ENCODE measurements around the gene CELF5. TPM values are rescaled to one million over a fixed set of nuclear protein-coding genes. Genes with fewer than 3 reads are reported as not detected.

Gene CELF5
- total and polyA plus RNA-seq, 9 of the 15 experiments (the other 6 are each of a cell fraction or from before 2014, with no cell fraction given), result 0.01 to 0.56 (median 0.22) TPM

- no peak for TF ChIP-seq SNAPC5 (CRISPR knock-in tag; IDR thresholded peaks at IDR 0.05)
- TF ChIP-seq ZNF764 (CRISPR knock-in tag; IDR thresholded peaks at IDR 0.05; ENCODE audit: low read depth), result no peak
- TF ChIP-seq KAT2B (IDR thresholded peaks at IDR 0.05; ENCODE audit: low read depth, low read length), result no peak
- no peak for TF ChIP-seq KAT7 (CRISPR knock-in tag; IDR thresholded peaks at IDR 0.05; ENCODE audit: borderline replicate concordance)
- TF ChIP-seq NUFIP1 (IDR thresholded peaks at IDR 0.05; ENCODE audit: partially characterized antibody), result no peak
- TF ChIP-seq CTCFL (IDR thresholded peaks at IDR 0.05; ENCODE audit: borderline replicate concordance, insufficient read depth, low read depth, low read length, poor library complexity, severe bottlenecking), result no peak
- TF ChIP-seq GATAD2B (IDR thresholded peaks at IDR 0.05; ENCODE audit: borderline replicate concordance), result no peak
- no peak for TF ChIP-seq KDM2B (CRISPR knock-in tag; IDR thresholded peaks at IDR 0.05)
- no peak for TF ChIP-seq MNT (conservative IDR thresholded peaks at IDR 0.05)
- no peak for TF ChIP-seq TRIM24 (IDR thresholded peaks at IDR 0.05)
- TF ChIP-seq PHB2 (IDR thresholded peaks at IDR 0.05; ENCODE audit: low read depth), result no peak
- TF ChIP-seq ZFP36 (IDR thresholded peaks at IDR 0.05; ENCODE audit: low read depth, low read length, partially characterized antibody), result peak; percentile 76
- TF ChIP-seq ZBTB17 (CRISPR knock-in tag; IDR thresholded peaks at IDR 0.05), result no peak
- no peak for TF ChIP-seq PHB (CRISPR knock-in tag; IDR thresholded peaks at IDR 0.05)
- TF ChIP-seq ZC3H8 (IDR thresholded peaks at IDR 0.05), result no peak
- TF ChIP-seq TCF3 (CRISPR knock-in tag; IDR thresholded peaks at IDR 0.05), result no peak
- no peak for TF ChIP-seq TBL1XR1 (IDR thresholded peaks at IDR 0.05; ENCODE audit: low read length in 2 of 2)
- no peak for TF ChIP-seq SOX6 (IDR thresholded peaks at IDR 0.05)
- TF ChIP-seq HNRNPH1 (optimal IDR thresholded peaks at IDR 0.05; ENCODE audit: low read depth, low read length), result no peak
- no peak for TF ChIP-seq CEBPZ (IDR thresholded peaks at IDR 0.05; ENCODE audit: borderline replicate concordance, low read depth, low read length)
- no peak for TF ChIP-seq ZNF184 (CRISPR knock-in tag; IDR thresholded peaks at IDR 0.05)
- no peak for TF ChIP-seq POLR2A (conservative IDR thresholded peaks at IDR 0.05)
- TF ChIP-seq RBM25 (IDR thresholded peaks at IDR 0.05; ENCODE audit: low read depth, low read length, severe bottlenecking), result peak; percentile 57
- no peak for TF ChIP-seq ZNF140 (CRISPR knock-in tag; IDR thresholded peaks at IDR 0.05)
- peak; percentile 80; the same call in 1 of the 2 replicates for TF ChIP-seq SMARCA5 (IDR thresholded peaks at IDR 0.05)
- TF ChIP-seq POLR2B (IDR thresholded peaks at IDR 0.05; ENCODE audit: low read depth, partially characterized antibody), result no peak
Measured at GRCh38 chr19:3268763-3269162, 44.3 kb downstream of the CELF5 start (continued).

All from K562 (cell line).